MM.1S (cell line): ENCODE data around the gene DLGAP1.

Experiments used
- EZH2 ChIP-seq: fragments of 300-600 bp; sonication (generic); optimal IDR thresholded peaks from 2 replicates; pipeline ENCODE3; 2017; ENCODE audit warnings: low read depth, mild to moderate bottlenecking, antibody characterized with exemption, low read length, mixed read lengths
- TF ChIP-seq, protein P1 (sequence below): fragments of 300-600 bp; sonication (generic); IDR thresholded peaks from 2 replicates; pipeline ENCODE4 v1.5.1; 2016; ENCODE audit warnings: antibody characterized with exemption, low read length, mixed read lengths

DNA sequence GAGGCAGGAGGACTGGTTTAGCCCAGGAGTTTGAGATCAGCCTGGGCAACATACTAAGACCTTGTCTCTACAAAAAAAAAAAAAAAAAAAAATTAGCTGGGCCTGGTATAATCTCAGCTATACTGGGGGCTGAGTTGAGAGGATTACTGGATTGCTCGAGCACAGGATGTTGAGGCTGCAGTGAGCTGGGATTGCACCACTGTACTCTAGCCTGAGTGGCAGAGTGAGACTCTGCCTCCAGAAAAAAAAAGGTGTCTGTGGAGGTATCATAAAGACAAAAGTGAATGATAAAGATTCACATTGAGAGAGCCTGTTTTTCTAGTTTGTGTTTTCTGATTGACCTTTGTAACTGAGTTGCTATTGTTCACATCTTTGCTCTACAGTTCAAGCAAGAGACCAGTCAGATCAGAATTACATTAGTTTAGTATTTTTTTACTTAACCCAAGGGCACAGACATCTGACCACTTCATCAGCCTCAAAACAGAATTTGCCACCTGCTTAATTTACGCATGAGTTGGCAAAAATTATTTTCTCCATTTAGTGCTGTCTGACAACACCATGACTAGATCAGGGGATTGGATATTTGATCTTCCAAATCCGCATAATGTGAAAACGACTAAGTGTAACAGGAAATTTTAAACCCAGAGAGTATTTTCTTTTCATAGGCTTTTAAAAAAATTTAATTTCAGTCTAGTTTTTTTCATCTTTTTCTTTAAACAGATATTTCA, 734.1 kb downstream of the DLGAP1 start:
- TF ChIP-seq, protein P1, sequence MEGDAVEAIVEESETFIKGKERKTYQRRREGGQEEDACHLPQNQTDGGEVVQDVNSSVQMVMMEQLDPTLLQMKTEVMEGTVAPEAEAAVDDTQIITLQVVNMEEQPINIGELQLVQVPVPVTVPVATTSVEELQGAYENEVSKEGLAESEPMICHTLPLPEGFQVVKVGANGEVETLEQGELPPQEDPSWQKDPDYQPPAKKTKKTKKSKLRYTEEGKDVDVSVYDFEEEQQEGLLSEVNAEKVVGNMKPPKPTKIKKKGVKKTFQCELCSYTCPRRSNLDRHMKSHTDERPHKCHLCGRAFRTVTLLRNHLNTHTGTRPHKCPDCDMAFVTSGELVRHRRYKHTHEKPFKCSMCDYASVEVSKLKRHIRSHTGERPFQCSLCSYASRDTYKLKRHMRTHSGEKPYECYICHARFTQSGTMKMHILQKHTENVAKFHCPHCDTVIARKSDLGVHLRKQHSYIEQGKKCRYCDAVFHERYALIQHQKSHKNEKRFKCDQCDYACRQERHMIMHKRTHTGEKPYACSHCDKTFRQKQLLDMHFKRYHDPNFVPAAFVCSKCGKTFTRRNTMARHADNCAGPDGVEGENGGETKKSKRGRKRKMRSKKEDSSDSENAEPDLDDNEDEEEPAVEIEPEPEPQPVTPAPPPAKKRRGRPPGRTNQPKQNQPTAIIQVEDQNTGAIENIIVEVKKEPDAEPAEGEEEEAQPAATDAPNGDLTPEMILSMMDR = no peak
- TF ChIP-seq EZH2 = no peak
